Activated T-cell treated with anti-CD3 and anti-CD28 coated beads for 4 hours (primary cell): Measurements from ENCODE around the gene UXS1.
A peak's percentile ranks its signal among the peaks of the same experiment; 100 is the strongest.
"Not testable (repeated sequence)": the region's sequence is repeated elsewhere in the genome, so short reads cannot be mapped to it uniquely, and the experiment has no call there.

Experiments used
- DNase-seq: peaks from one replicate; pipeline ENCODE4 v3.0.0-alpha.2; 2020

UXS1 gene

GRCh38 chr2:106193977-106194778, at the start of gene UXS1:
TSS of gene UXS1 (minus strand) at chr2:106194301. CDS start at chr2:106194241, 60 bp downstream.
- DNase-seq: peak; percentile 97

- not testable (repeated sequence) for DNase-seq
These were observed 45.4 kb upstream of the UXS1 start for GRCh38 chr2:106239491-106239890.

- not testable (repeated sequence) for DNase-seq
These were observed 41.3 kb upstream of the UXS1 start for GRCh38 chr2:106235392-106235791.

- DNase-seq: no peak
These were observed 39.2 kb upstream of the UXS1 start for GRCh38 chr2:106233350-106233706.

DNA sequence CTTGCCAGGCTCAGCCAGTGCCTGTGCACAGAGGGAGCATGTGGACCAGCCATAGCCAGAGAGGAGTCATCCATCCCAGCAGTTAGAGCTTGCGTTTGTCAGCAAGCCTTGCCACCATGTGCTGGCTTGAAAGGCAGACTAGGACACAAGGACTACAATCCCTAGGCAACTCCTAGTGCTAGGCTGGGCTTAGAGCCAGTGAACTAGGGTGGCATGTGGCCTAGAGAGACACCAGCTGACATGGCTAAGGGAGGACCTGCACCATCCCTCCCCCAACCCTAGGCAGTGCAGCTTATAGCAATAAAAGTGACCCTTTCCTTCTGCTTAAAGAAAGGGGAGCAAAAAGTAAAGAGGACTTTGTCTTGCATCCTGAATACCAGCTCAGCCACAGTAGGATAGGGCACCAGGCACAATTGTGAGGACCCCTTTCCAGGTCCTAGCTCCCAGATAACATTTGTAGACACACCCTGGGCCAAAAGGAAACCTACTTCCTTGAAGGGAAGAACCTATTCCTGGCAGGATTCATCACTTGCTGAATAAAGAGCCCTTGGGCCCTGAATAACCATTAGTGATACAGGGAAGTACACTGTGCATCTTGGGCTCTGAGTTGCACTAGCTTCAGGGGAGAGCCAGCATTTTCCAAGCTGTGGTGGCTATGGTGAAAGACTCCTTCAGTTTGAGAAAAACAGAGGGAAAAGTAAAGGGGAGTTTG, 38.7 kb upstream of the UXS1 start:
- DNase-seq: no peak

GRCh38 chr2:106223347-106223746, 29.2 kb upstream of the UXS1 start:
- DNase-seq: no peak

DNA sequence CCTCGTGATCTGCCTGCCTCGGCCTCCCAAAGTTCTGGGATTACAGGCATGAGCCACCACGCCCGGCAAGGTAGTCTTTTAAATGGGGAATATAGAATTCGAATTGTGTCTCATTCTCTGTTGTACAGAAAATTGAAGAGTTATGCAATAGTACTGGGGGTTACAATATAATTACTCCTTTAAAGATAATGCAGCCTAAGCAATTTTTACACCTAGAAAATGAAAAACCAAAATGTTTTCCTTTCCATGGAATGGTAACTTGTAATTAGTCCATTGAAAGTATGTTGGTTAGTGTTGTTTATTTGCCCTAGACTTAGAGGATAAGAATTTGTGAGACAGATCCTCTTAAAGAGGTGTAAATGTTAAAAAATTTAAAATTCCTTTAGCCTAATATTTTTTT, 28.0 kb upstream of the UXS1 start:
- not testable (repeated sequence) for DNase-seq

DNA sequence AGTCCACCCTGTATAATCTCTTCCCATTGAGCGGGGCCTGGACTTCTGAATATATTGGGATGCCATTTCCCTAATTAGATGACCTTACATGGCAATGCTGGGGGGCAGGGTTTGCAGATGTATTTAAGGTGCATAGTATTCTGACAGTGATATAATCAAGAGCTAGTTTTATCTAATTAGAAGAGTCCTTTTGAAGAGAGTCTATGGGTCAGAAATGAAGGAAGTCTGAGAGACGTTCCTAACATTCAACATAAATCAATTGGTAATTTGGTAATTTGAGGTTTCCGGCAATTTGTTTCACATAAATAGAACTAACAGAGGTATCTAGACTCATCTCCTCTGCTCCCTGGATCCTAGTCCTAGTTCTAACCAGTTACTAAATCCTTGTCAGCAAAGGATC, 25.7 kb upstream of the UXS1 start:
- DNase-seq: no peak

DNA sequence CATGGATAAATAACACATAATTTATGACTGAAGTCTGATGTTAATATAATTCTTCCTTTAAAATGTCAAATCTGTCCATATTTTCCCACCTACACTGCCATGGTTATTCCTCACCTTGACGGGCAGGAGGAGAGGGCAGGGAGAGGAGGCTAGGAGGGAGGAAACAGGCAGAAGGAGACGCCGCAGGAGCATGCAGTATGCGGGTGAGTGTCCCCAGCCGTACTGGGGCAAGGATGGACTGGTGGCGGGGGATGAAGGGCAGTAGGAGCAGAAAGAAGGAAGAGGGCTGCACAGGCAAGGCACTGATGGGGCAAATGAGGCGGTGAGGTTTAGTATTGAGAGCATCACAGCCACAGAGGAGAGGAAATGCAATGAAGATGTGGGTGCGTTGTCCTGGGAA, 25.1 kb upstream of the UXS1 start:
- not testable (repeated sequence) for DNase-seq

GRCh38 chr2:106208874-106209273, 14.8 kb upstream of the UXS1 start:
- no peak for DNase-seq

- no peak for DNase-seq
These were observed 14.3 kb upstream of the UXS1 start for GRCh38 chr2:106208399-106208798.

DNA sequence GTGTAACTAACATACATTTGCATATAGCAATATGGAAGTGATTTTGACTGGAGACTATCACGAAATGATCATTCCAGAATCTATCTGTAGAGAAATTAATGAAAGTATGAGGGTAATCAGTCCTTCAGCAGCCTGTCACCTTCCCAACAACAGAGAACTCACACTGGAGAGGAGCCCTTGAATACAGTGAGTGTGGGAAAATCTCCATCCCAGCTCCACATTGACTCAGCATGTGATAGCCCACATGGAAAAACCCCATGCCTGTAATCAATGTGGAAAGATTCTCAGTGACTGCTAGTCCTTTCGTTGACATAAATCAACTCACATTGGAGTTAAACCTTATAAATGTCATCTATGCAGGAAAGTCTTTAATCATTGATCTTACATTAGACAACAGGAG, 13.1 kb upstream of the UXS1 start:
- no peak for DNase-seq

- DNase-seq: no peak
These were observed 11.4 kb upstream of the UXS1 start for GRCh38 chr2:106205488-106205887.

DNA sequence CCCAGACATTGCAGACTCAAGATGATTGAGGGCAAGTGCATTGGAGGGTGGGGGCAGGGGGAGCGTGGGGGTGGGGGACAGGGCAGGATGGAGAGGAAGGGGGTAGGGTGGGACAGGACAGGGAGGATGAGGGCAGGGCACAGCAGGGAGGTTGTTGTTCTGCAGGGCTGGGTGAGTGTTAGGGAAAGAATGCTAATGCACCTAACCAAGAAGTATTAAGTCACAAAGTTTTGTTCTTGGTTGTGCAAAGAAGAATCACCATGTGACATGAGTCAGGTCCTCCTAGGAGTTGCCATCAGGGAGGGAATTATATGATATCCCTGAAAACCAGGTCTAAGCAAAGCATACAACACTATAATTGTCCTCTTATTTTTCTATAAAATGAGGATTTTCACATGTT, 10.4 kb upstream of the UXS1 start:
- not testable (repeated sequence) for DNase-seq

- DNase-seq: no peak
These were observed 7.6 kb upstream of the UXS1 start for GRCh38 chr2:106201661-106202060.

- DNase-seq: no peak
These were observed 3.8 kb upstream of the UXS1 start for GRCh38 chr2:106197878-106198277.

- no peak for DNase-seq
These were observed 1.9 kb upstream of the UXS1 start for GRCh38 chr2:106195981-106196380.

- DNase-seq: no peak
These were observed 1.4 kb upstream of the UXS1 start for GRCh38 chr2:106195456-106195855.

DNA sequence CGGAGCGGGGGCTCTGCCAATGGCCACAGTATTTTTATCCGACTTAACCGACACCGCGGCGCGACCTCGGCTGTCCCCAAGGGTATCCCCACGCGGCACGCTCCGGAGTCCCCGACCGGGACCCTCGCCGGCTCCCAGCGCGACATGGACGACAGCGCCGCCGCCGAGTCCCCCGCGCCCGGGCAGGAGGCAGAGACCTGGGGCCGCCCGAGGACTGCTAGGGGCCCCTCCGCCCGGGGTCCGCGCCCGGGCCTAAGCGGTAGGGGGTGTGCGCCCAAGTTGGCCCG, 468 bp downstream of the UXS1 start:
- no peak for DNase-seq

- DNase-seq: peak; percentile 33
These were observed 1.1 kb downstream of the UXS1 start for GRCh38 chr2:106192752-106193689.

GRCh38 chr2:106191511-106192016, 2.5 kb downstream of the UXS1 start:
- no peak for DNase-seq

- no peak for DNase-seq
These were observed 4.2 kb downstream of the UXS1 start for GRCh38 chr2:106189764-106190468.

DNA sequence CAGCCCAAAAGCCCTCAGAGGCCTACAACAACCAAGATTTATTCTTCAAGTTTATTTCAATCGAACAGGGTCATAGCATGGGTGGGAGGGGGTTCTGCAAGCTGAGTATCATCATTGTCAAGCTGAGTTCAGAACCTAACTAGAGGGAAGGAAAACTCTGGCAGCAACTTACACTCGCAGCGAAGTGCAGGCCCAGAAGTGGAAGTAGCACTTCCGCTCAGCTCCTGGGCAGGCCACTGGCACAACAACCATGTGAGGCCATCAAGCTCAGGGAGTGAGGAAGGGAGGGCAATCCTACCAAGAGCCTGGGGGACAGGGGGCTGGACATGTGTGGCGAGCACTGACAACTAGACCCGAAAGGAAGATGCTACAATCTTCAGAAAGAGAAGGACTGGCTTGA, 4.8 kb downstream of the UXS1 start:
- no peak for DNase-seq
